Measurements from ENCODE around the gene GNAT3. TPM values are rescaled to one million over a fixed set of nuclear protein-coding genes. Genes with fewer than 3 reads are reported as not detected.

The GNAT3 gene
- total RNA-seq, 1 donor from 2014 or later = not detected

DNA sequence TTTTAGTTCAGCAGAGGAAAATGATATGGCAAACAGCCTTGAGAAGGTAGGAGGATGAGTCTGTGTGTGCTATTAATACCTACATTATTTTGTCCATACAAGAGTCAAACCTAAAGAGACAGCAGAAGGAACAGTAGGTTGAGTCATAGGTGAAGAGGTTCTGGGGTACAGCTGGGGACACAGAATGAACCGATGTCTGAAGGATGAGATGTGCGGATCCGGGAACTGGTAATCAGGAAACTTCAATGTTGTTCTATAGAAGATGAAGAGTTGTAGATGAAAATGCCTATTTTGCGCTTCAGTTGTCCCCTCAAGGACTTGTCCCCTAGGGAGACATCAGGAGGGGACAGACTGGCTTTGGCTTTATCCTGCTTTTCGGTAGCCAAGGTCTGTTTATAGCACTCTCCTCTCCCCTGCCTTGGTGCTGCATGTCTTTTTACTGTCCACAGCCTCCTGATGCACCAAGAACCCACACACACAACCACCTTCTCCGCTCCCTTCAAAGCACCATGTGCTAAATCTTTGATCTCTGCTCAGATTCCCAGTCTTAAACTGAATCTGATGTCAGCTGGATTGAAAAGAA is 94.6 kb downstream of the GNAT3 start:
- Mint-ChIP-seq H3K4me3 (ENCODE audit: unreplicated experiment) (no peak overlapping the region), H3K36me3 (ENCODE audit: low read depth, unreplicated experiment) (no peaks in the 10 kb centered on the region), H3K27me3 (ENCODE audit: low read depth, unreplicated experiment) (no peaks in the 10 kb centered on the region), H3K27ac (ENCODE audit: unreplicated experiment) (no peak overlapping the region), H3K4me1 (ENCODE audit: low read depth, unreplicated experiment) (no peaks in the 10 kb centered on the region), H3K9me3 (ENCODE audit: unreplicated experiment) (no peaks in the 10 kb centered on the region)
- DNase-seq (ENCODE audit: low read depth) (no peak), FAIRE-seq (no peak)
- H3K4me1 ChIP-seq (ENCODE audit: insufficient read depth, low read length) = no peaks in the 10 kb centered on the region
- H3K9ac ChIP-seq (ENCODE audit: low read length) = no peak overlapping the region
- H3K27ac ChIP-seq (ENCODE audit: low read depth, low read length) = no peak overlapping the region
- H2AFZ ChIP-seq (ENCODE audit: low read depth, low read length) = no peak overlapping the region
- no peak for TF ChIP-seq EZH2 (IDR thresholded peaks at IDR 0.05; ENCODE audit: insufficient read depth, low read length)
- TF ChIP-seq, protein P1, sequence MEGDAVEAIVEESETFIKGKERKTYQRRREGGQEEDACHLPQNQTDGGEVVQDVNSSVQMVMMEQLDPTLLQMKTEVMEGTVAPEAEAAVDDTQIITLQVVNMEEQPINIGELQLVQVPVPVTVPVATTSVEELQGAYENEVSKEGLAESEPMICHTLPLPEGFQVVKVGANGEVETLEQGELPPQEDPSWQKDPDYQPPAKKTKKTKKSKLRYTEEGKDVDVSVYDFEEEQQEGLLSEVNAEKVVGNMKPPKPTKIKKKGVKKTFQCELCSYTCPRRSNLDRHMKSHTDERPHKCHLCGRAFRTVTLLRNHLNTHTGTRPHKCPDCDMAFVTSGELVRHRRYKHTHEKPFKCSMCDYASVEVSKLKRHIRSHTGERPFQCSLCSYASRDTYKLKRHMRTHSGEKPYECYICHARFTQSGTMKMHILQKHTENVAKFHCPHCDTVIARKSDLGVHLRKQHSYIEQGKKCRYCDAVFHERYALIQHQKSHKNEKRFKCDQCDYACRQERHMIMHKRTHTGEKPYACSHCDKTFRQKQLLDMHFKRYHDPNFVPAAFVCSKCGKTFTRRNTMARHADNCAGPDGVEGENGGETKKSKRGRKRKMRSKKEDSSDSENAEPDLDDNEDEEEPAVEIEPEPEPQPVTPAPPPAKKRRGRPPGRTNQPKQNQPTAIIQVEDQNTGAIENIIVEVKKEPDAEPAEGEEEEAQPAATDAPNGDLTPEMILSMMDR (IDR thresholded peaks at IDR 0.05; ENCODE audit: insufficient read depth, low read depth, low read length) = no peak
- H3K79me2 ChIP-seq (ENCODE audit: insufficient read depth, low read length) = no peaks in the 10 kb centered on the region
- no peaks in the 10 kb centered on the region for H4K20me1 ChIP-seq (ENCODE audit: insufficient read depth, low read length)
- no peaks in the 10 kb centered on the region for H3K9me3 ChIP-seq (ENCODE audit: insufficient read depth, low read depth, low read length)
- no peaks in the 10 kb centered on the region for H3K27me3 ChIP-seq (ENCODE audit: insufficient read depth, low read length)
- H3K4me2 ChIP-seq (ENCODE audit: low read length) = no peak overlapping the region
- H3K4me3 ChIP-seq (ENCODE audit: insufficient read depth, low read depth, low read length) = no peak overlapping the region
- H3K36me3 ChIP-seq (ENCODE audit: insufficient read depth, low read length) = no peaks in the 10 kb centered on the region

GRCh38 chr7:80415522-80415921 is 96.3 kb downstream of the GNAT3 start:
- no peaks in the 10 kb centered on the region for H3K4me1 ChIP-seq (ENCODE audit: insufficient read depth, low read length)
- H3K79me2 ChIP-seq (ENCODE audit: insufficient read depth, low read length) = no peaks in the 10 kb centered on the region
- DNase-seq (ENCODE audit: low read depth) (no peak), FAIRE-seq (no peak)
- no peak overlapping the region for H3K9ac ChIP-seq (ENCODE audit: low read length)
- no peaks in the 10 kb centered on the region for H3K36me3 ChIP-seq (ENCODE audit: insufficient read depth, low read length)
- Mint-ChIP-seq H3K27ac (ENCODE audit: unreplicated experiment) (no peak overlapping the region), H3K27me3 (ENCODE audit: low read depth, unreplicated experiment) (no peaks in the 10 kb centered on the region), H3K4me1 (ENCODE audit: low read depth, unreplicated experiment) (peaks cover 3% of the 10 kb centered on the region), H3K4me3 (ENCODE audit: unreplicated experiment) (no peak overlapping the region), H3K36me3 (ENCODE audit: low read depth, unreplicated experiment) (no peaks in the 10 kb centered on the region), H3K9me3 (ENCODE audit: unreplicated experiment) (no peaks in the 10 kb centered on the region)
- no peak overlapping the region for H3K4me3 ChIP-seq (ENCODE audit: insufficient read depth, low read depth, low read length)
- no peaks in the 10 kb centered on the region for H3K27me3 ChIP-seq (ENCODE audit: insufficient read depth, low read length)
- no peaks in the 10 kb centered on the region for H4K20me1 ChIP-seq (ENCODE audit: insufficient read depth, low read length)
- H2AFZ ChIP-seq (ENCODE audit: low read depth, low read length) = no peak overlapping the region
- no peak overlapping the region for H3K4me2 ChIP-seq (ENCODE audit: low read length)
- H3K9me3 ChIP-seq (ENCODE audit: insufficient read depth, low read depth, low read length) = no peaks in the 10 kb centered on the region
- TF ChIP-seq EZH2 (IDR thresholded peaks at IDR 0.05; ENCODE audit: insufficient read depth, low read length) = no peak
- TF ChIP-seq, protein P1 (IDR thresholded peaks at IDR 0.05; ENCODE audit: insufficient read depth, low read depth, low read length) = no peak
- H3K27ac ChIP-seq (ENCODE audit: low read depth, low read length) = no peak overlapping the region

DNA sequence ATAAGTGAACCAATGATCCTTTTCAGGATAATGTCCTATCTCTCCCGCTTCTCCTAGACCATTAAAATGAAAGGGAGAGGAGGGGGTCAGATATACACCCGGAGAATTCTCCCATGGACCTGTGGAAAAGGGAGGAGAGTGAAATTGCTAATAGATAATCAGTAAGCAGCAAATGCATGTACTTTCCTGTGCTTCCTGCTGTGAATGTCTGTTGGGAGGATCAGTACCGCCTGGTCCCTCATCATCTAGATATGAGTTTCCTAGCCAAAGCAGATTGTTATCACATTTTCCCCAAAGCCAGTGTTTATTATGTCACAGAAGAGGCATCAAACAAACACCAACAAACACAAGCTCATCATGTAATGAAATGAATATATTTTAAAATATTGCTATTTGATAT is 96.8 kb downstream of the GNAT3 start:
- FAIRE-seq = no peak
- TF ChIP-seq, protein P1 (IDR thresholded peaks at IDR 0.05; ENCODE audit: insufficient read depth, low read depth, low read length) = no peak
- no peak for TF ChIP-seq EZH2 (IDR thresholded peaks at IDR 0.05; ENCODE audit: insufficient read depth, low read length)
- Mint-ChIP-seq H3K4me3 (ENCODE audit: unreplicated experiment) (no peak overlapping the region), H3K9me3 (ENCODE audit: unreplicated experiment) (no peaks in the 10 kb centered on the region), H3K4me1 (ENCODE audit: low read depth, unreplicated experiment) (peaks cover 5% of the 10 kb centered on the region), H3K27ac (ENCODE audit: unreplicated experiment) (no peak overlapping the region), H3K36me3 (ENCODE audit: low read depth, unreplicated experiment) (no peaks in the 10 kb centered on the region), H3K27me3 (ENCODE audit: low read depth, unreplicated experiment) (no peaks in the 10 kb centered on the region)
- Histone ChIP-seq H2AFZ (ENCODE audit: low read depth, low read length) (no peak overlapping the region), H3K9ac (ENCODE audit: low read length) (no peak overlapping the region), H4K20me1 (ENCODE audit: insufficient read depth, low read length) (no peaks in the 10 kb centered on the region), H3K9me3 (ENCODE audit: insufficient read depth, low read depth, low read length) (no peaks in the 10 kb centered on the region), H3K27ac (ENCODE audit: low read depth, low read length) (no peak overlapping the region), H3K4me1 (ENCODE audit: insufficient read depth, low read length) (no peaks in the 10 kb centered on the region), H3K27me3 (ENCODE audit: insufficient read depth, low read length) (no peaks in the 10 kb centered on the region), H3K79me2 (ENCODE audit: insufficient read depth, low read length) (no peaks in the 10 kb centered on the region), H3K36me3 (ENCODE audit: insufficient read depth, low read length) (no peaks in the 10 kb centered on the region), H3K4me3 (ENCODE audit: insufficient read depth, low read depth, low read length) (no peak overlapping the region), H3K4me2 (ENCODE audit: low read length) (no peak overlapping the region)
- DNase-seq (ENCODE audit: low read depth) = no peak

Measured in astrocyte (in vitro differentiated cells and primary cell).